Thyroid gland (tissue), 4 donors: ENCODE measurements around the gene WDR49.

Experiments used
- CTCF ChIP-seq, 6 experiments: fragments of 200-600 bp in 3 of 6; fragments of 450-650 bp in 3 of 6; sonication (generic) in 3 of 6; IDR thresholded peaks; one replicate each; pipeline ENCODE4 v1.5.1; 2016 to 2019; ENCODE audit warnings: antibody characterized with exemption in 6 of 6, mild to moderate bottlenecking in 2 of 6, inconsistent platforms in 1 of 6, moderate library complexity in 1 of 6
- POLR2A ChIP-seq, 2 donors: fragments of 450-650 bp; IDR thresholded peaks; one replicate each; pipeline ENCODE4 v1.6.1; 2017; ENCODE audit warnings: antibody characterized with exemption in 2 of 2, mild to moderate bottlenecking in 2 of 2, moderate library complexity in 1 of 2

DNA sequence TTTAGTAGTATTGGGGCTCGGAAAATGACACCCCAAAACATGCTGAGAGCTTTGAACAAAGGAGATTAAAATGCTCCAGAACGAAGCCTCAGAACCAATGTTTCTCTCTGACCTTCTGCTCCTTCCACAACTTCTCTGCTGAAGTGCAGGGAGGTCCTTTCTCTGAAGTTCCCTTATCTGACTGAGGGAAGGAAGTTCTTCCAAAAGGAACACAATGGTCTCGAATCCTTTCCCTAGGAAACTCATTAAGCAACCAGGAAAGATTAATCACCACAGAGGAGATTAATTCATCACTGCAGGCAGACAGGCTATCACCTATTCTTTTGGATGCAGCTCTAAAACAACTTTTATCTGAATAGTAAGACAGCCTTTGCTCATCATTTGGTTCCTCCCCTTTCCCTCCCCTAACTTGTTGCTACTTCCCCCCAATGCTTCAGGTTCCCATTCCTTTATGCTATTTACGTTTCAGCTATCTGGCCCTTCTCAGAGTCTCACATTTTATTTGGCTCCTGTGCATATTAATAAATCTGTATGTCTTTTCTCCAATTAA, 18.2 kb upstream of the WDR49 start:
- TF ChIP-seq CTCF (IDR thresholded peaks at IDR 0.05) (no peak), POLR2A (IDR thresholded peaks at IDR 0.05) (no peak)
